HCT116 (cell line): ENCODE measurements around the gene ZNF317. TPM values are rescaled to one million over a fixed set of nuclear protein-coding genes. Genes with fewer than 3 reads are reported as not detected.

Experiments
- ATAC-seq: fragments of 200-7000 bp; cut with Tn5 transposase; 2 replicates; pipeline ENCODE4 v1.9.1; 2020; ENCODE audit warnings: mild to moderate bottlenecking, moderate library complexity
- BruUV-seq: library from RNA; stranded (reverse); fragments of 400-500 nt; replicated peaks from 2 replicates; lab custom pipeline; 2021; lab: Mats Ljungman, UMichigan
- CTCF ChIA-PET: fragments of 300-600 bp; sonication (Branson Sonifier 250); formaldehyde crosslinking; loops from one replicate; lab custom pipeline; 2021; ENCODE audit warnings: antibody characterized with exemption; lab: Charles Lee
- POLR2A ChIA-PET: fragments of 300-600, 350-600 bp; sonication (Branson Sonifier 250); formaldehyde crosslinking; loops from one replicate; lab custom pipeline; 2021; ENCODE audit warnings: antibody characterized with exemption; lab: Charles Lee
- RAD21 ChIA-PET, 2 experiments: fragments of 300-600 bp; sonication (Branson Sonifier 250); formaldehyde crosslinking; loops; one replicate each; lab custom pipeline; 2023; ENCODE audit warnings: low total read pairs in 2 of 2; ENCODE audit not compliant: uncharacterized antibody in 2 of 2, unreplicated experiment in 2 of 2, low non-redundant PET in 1 of 2; lab: Charles Lee
- DNase-seq: peaks from one replicate; pipeline ENCODE4 v3.0.0-alpha.2; 2010; ENCODE audit warnings: low read depth, low spot score
- H2AFZ ChIP-seq: fragments of 200-600 bp; shearing (Covaris generic), sonication (generic); 2 replicates; pipeline ENCODE4 v1.6.1; 2017; ENCODE audit warnings: low read depth, mixed run types, mixed read lengths, antibody characterized with exemption, low read length; ENCODE audit not compliant: poor library complexity, severe bottlenecking
- H3K27ac ChIP-seq: 2 replicates; pipeline ENCODE4 v1.5.1; 2012; ENCODE audit warnings: low read depth, low read length
- H3K27me3 ChIP-seq: fragments of 200-600 bp; sonication (generic); 2 replicates; pipeline ENCODE4 v1.6.1; 2016; ENCODE audit warnings: mixed run types, low read length, mixed read lengths; ENCODE audit not compliant: insufficient read depth
- H3K36me3 ChIP-seq, 2 experiments: fragments of 200-500 bp in 1 of 2; fragments of 200-600 bp in 1 of 2; sonication (Bioruptor generic) in 1 of 2; sonication (generic) in 1 of 2; 2 replicates each; pipeline versions ENCODE4 v1.5.1 to v1.6.1; 2014 to 2016; ENCODE audit warnings: low read length in 2 of 2, inconsistent platforms in 1 of 2, mixed read lengths in 1 of 2, mixed run types in 1 of 2; ENCODE audit not compliant: insufficient read depth in 2 of 2, control insufficient read depth in 1 of 2
- H3K4me1 ChIP-seq, 2 experiments: fragments of 200-600 bp in 1 of 2; sonication (generic) in 1 of 2; 2 replicates each; pipeline versions ENCODE4 v1.5.1 to v1.6.1; 2012 to 2017; ENCODE audit warnings: low read length in 2 of 2, inconsistent platforms in 1 of 2, mild to moderate bottlenecking in 1 of 2, mixed read lengths in 1 of 2, mixed run types in 1 of 2, moderate library complexity in 1 of 2; ENCODE audit not compliant: insufficient read depth in 2 of 2, control insufficient read depth in 1 of 2
- H3K4me2 ChIP-seq: fragments of 200-600 bp; sonication (generic); 2 replicates; pipeline ENCODE4 v1.6.1; 2017; ENCODE audit warnings: mixed run types, low read length, mixed read lengths
- H3K4me3 ChIP-seq, 2 experiments: fragments of 200-600 bp in 1 of 2; sonication (generic) in 1 of 2; replicated peaks in 1 of 2; 2 replicates each; pipeline ENCODE4 v1.5.1; 2011 to 2016; ENCODE audit warnings: low read length in 2 of 2, control low read depth in 1 of 2, low read depth in 1 of 2, mild to moderate bottlenecking in 1 of 2, mixed read lengths in 1 of 2, mixed run types in 1 of 2
- H3K79me2 ChIP-seq: fragments of 200-600 bp; sonication (generic); 2 replicates; pipeline ENCODE4 v1.6.1; 2017; ENCODE audit warnings: mild to moderate bottlenecking, mixed run types, low read length, moderate library complexity, mixed read lengths; ENCODE audit not compliant: insufficient read depth
- H3K9ac ChIP-seq: fragments of 200-600 bp; sonication (generic); 2 replicates; pipeline ENCODE4 v1.6.1; 2016; ENCODE audit warnings: low read length, mixed read lengths
- H3K9me2 ChIP-seq: fragments of 200-600 bp; sonication (generic), shearing (Covaris generic); 2 replicates; pipeline ENCODE4 v1.6.1; 2017; ENCODE audit warnings: mixed run types, mild to moderate bottlenecking, moderate library complexity; ENCODE audit not compliant: insufficient read depth
- H3K9me3 ChIP-seq, 2 experiments: fragments of 200-500 bp in 1 of 2; fragments of 200-600 bp in 1 of 2; sonication (Bioruptor generic) in 1 of 2; sonication (generic) in 1 of 2; 2 replicates each; pipeline ENCODE4 v1.6.1; 2014 to 2017; ENCODE audit warnings: low read length in 2 of 2, mixed read lengths in 2 of 2, inconsistent platforms in 1 of 2, low read depth in 1 of 2, mild to moderate bottlenecking in 1 of 2, mixed run types in 1 of 2, moderate library complexity in 1 of 2; ENCODE audit not compliant: control insufficient read depth in 1 of 2, insufficient read depth in 1 of 2
- H4K20me1 ChIP-seq: fragments of 200-600 bp; sonication (generic), shearing (Covaris generic); 2 replicates; pipeline ENCODE4 v1.6.1; 2017; ENCODE audit warnings: mixed run types, mild to moderate bottlenecking, moderate library complexity; ENCODE audit not compliant: insufficient read depth
- CBX3 ChIP-seq: IDR thresholded peaks from 2 replicates; pipeline ENCODE4 v1.6.1; 2012; ENCODE audit warnings: low read depth
- CEBPB ChIP-seq: IDR thresholded peaks from 2 replicates; pipeline ENCODE4 v1.6.1; 2012; ENCODE audit warnings: low read depth
- EGR1 ChIP-seq: IDR thresholded peaks from 2 replicates; pipeline ENCODE4 v1.6.1; 2012; ENCODE audit warnings: low read depth
- ELF1 ChIP-seq: IDR thresholded peaks from 2 replicates; pipeline ENCODE4 v1.6.1; 2012; ENCODE audit warnings: low read depth, borderline replicate concordance
- EZH2 ChIP-seq: fragments of 200-600 bp; sonication (generic); IDR thresholded peaks from 2 replicates; pipeline ENCODE4 v1.6.1; 2017; ENCODE audit warnings: antibody characterized with exemption, mixed run types
- EZH2phosphoT487 ChIP-seq: fragments of 200-600 bp; IDR thresholded peaks from 2 replicates; pipeline ENCODE4 v1.6.1; 2018; ENCODE audit warnings: antibody characterized with exemption, borderline replicate concordance
- FOSL1 ChIP-seq: IDR thresholded peaks from 2 replicates; pipeline ENCODE4 v1.6.1; 2012; ENCODE audit warnings: low read depth
- JUND ChIP-seq: IDR thresholded peaks from 2 replicates; pipeline ENCODE4 v1.6.1; 2012
- POLR2AphosphoS5 ChIP-seq: IDR thresholded peaks from 2 replicates; pipeline ENCODE4 v1.6.1; 2011; ENCODE audit warnings: mild to moderate bottlenecking, low read depth, low read length, moderate library complexity
- RAD21 ChIP-seq: IDR thresholded peaks from 2 replicates; pipeline ENCODE4 v1.6.1; 2012; ENCODE audit warnings: low read depth, mild to moderate bottlenecking
- REST ChIP-seq: IDR thresholded peaks from 2 replicates; pipeline ENCODE4 v1.6.1; 2012; ENCODE audit warnings: low read depth
- SIN3A ChIP-seq: IDR thresholded peaks from 2 replicates; pipeline ENCODE4 v1.6.1; 2012; ENCODE audit warnings: low read depth
- SP1 ChIP-seq: IDR thresholded peaks from 2 replicates; pipeline ENCODE4 v1.6.1; 2012; ENCODE audit warnings: low read depth
- SRF ChIP-seq: IDR thresholded peaks from 2 replicates; pipeline ENCODE4 v1.6.1; 2012; ENCODE audit warnings: low read depth
- TCF7L2 ChIP-seq: IDR thresholded peaks from 2 replicates; pipeline ENCODE4 v1.7.0; 2011; ENCODE audit warnings: borderline replicate concordance, inconsistent platforms; ENCODE audit not compliant: insufficient read depth, insufficient read length; ENCODE audit errors: extremely low read depth
- ZFX ChIP-seq: fragments of 450-650 bp; IDR thresholded peaks from 2 replicates; pipeline ENCODE4 v1.6.1; 2017
- intact Hi-C: fragments of 100-400 bp; cut with micrococcal nuclease; formaldehyde crosslinking; loops from 2 replicates; pipeline ENCODE4 v1.10.0; 2022
- total RNA-seq: library from RNA; stranded (reverse); gene quantifications from one replicate; pipeline ENCODE4 v1.2.1, GENCODE V29; 2021; ENCODE audit not compliant: unreplicated experiment

ZNF317 gene
- total RNA-seq, 1 experiment from 2014 or later = 39.8 TPM

GRCh38 chr19:9150650-9151049 lies 10.5 kb downstream of the ZNF317 start:
- intact Hi-C loops = no loop called here
- ChIA-PET RAD21 (no interaction called here), CTCF (no interaction called here), POLR2A (no interaction called here)
- Histone ChIP-seq H3K27me3 (no peaks in the 10 kb centered on the region), H3K4me3 (no peak overlapping the region), H4K20me1 (no peaks in the 10 kb centered on the region), H3K4me2 (no peak overlapping the region), H3K36me3 (peaks cover 0 to 55% of the 10 kb centered on the region in 2 experiments; a peak in 3 of 4 replicates), H3K27ac (no peak overlapping the region), H3K4me1 (peaks cover 0 to 6% of the 10 kb centered on the region in 2 experiments; a peak in 1 of 4 replicates), H3K9me3 (peaks cover 44 to 57% of the 10 kb centered on the region in 2 experiments; a peak in 3 of 4 replicates), H3K9me2 (no peaks in the 10 kb centered on the region), H2AFZ (no peak overlapping the region), H3K79me2 (peaks cover 100% of the 10 kb centered on the region), H3K9ac (no peak overlapping the region)
- ATAC-seq (no peak), DNase-seq (no peak)
- TF ChIP-seq POLR2AphosphoS5 (no peak), SIN3A (no peak), CEBPB (no peak), SRF (no peak), EZH2 (no peak), FOSL1 (no peak), RAD21 (no peak), ELF1 (no peak), EGR1 (no peak), ZFX (no peak), SP1 (no peak), REST (no peak), EZH2phosphoT487 (no peak), CBX3 (no peak), TCF7L2 (no peak), JUND (no peak)
- no TSS peak for BruUV-seq
